IPS-18c (cell line): ENCODE measurements around the gene JAKMIP2.
"Not testable (repeated sequence)": the region's sequence is repeated elsewhere in the genome, so short reads cannot be mapped to it uniquely, and the experiment has no call there.

Experiments used
- H3K4me3 ChIP-seq: 2 replicates; pipeline ENCODE4 v1.7.0; 2013; ENCODE audit warnings: low read depth, mild to moderate bottlenecking, low read length, moderate library complexity; ENCODE audit not compliant: insufficient read depth
- H3K9me3 ChIP-seq: one replicate; pipeline ENCODE4 v1.6.1; 2013; ENCODE audit warnings: mild to moderate bottlenecking, low read length, moderate library complexity; ENCODE audit not compliant: control insufficient read depth, insufficient read depth

The JAKMIP2 gene

GRCh38 chr5:147645197-147645596, 137.3 kb downstream of the JAKMIP2 start:
- Histone ChIP-seq H3K4me3 (no peak overlapping the region), H3K9me3 (no peaks in the 10 kb centered on the region)

- Histone ChIP-seq H3K4me3 (no peak overlapping the region), H3K9me3 (no peaks in the 10 kb centered on the region)
These were observed 138.1 kb downstream of the JAKMIP2 start for GRCh38 chr5:147644460-147644859.

GRCh38 chr5:147643142-147643541, 139.4 kb downstream of the JAKMIP2 start:
- Histone ChIP-seq H3K9me3 (no peaks in the 10 kb centered on the region), H3K4me3 (no peak overlapping the region)

GRCh38 chr5:147642666-147643065, 139.9 kb downstream of the JAKMIP2 start:
- Histone ChIP-seq H3K4me3 (no peak overlapping the region), H3K9me3 (no peaks in the 10 kb centered on the region)

GRCh38 chr5:147639321-147639720, 143.2 kb downstream of the JAKMIP2 start:
- Histone ChIP-seq H3K9me3 (no peaks in the 10 kb centered on the region), H3K4me3 (no peak overlapping the region)

- no peaks in the 10 kb centered on the region for H3K9me3 ChIP-seq
- H3K4me3 ChIP-seq: no peak overlapping the region
These were observed 145.9 kb downstream of the JAKMIP2 start for GRCh38 chr5:147636729-147636984.

- no peak overlapping the region for H3K4me3 ChIP-seq
- H3K9me3 ChIP-seq: no peaks in the 10 kb centered on the region
These were observed 146.4 kb downstream of the JAKMIP2 start for GRCh38 chr5:147635882-147636728.

- not testable (repeated sequence) for H3K9me3 ChIP-seq, H3K4me3 ChIP-seq
These were observed 147.1 kb downstream of the JAKMIP2 start for GRCh38 chr5:147635439-147635838.

- no peak overlapping the region for H3K4me3 ChIP-seq
These were observed 149.4 kb downstream of the JAKMIP2 start for GRCh38 chr5:147633173-147633572.

GRCh38 chr5:147631428-147632003, 151.0 kb downstream of the JAKMIP2 start:
- no peaks in the 10 kb centered on the region for H3K9me3 ChIP-seq
- H3K4me3 ChIP-seq: no peak overlapping the region

More at GRCh38 chr5:147633173-147633572, 149.4 kb downstream of the JAKMIP2 start:
- no peaks in the 10 kb centered on the region for H3K9me3 ChIP-seq

- H3K9me3 ChIP-seq: no peaks in the 10 kb centered on the region
- no peak overlapping the region for H3K4me3 ChIP-seq
These were observed 153.3 kb downstream of the JAKMIP2 start for GRCh38 chr5:147629196-147629595.

GRCh38 chr5:147628058-147628895, 154.3 kb downstream of the JAKMIP2 start:
- Histone ChIP-seq H3K9me3 (no peaks in the 10 kb centered on the region), H3K4me3 (no peak overlapping the region)

- no peak overlapping the region for H3K4me3 ChIP-seq
These were observed 156.1 kb downstream of the JAKMIP2 start for GRCh38 chr5:147626464-147626863.

GRCh38 chr5:147621016-147621415, 161.5 kb downstream of the JAKMIP2 start:
- Histone ChIP-seq H3K4me3 (no peak overlapping the region), H3K9me3 (no peaks in the 10 kb centered on the region)

More at GRCh38 chr5:147626464-147626863, 156.1 kb downstream of the JAKMIP2 start:
- no peaks in the 10 kb centered on the region for H3K9me3 ChIP-seq

GRCh38 chr5:147619281-147619878, 163.1 kb downstream of the JAKMIP2 start:
- Histone ChIP-seq H3K4me3 (no peak overlapping the region), H3K9me3 (no peaks in the 10 kb centered on the region)

GRCh38 chr5:147617711-147618350, 164.7 kb downstream of the JAKMIP2 start:
- no peaks in the 10 kb centered on the region for H3K9me3 ChIP-seq

GRCh38 chr5:147617191-147617606, 165.3 kb downstream of the JAKMIP2 start:
- Histone ChIP-seq H3K9me3 (no peaks in the 10 kb centered on the region), H3K4me3 (no peak overlapping the region)

More at GRCh38 chr5:147617711-147618350, 164.7 kb downstream of the JAKMIP2 start:
- H3K4me3 ChIP-seq: no peak overlapping the region
